ENCODE data around the gene BCO2. TPM values are rescaled to one million over a fixed set of nuclear protein-coding genes. Genes with fewer than 3 reads are reported as not detected.

Gene BCO2
- total and polyA plus RNA-seq, 9 donors, result 1.2 to 11.7 (median 4.2) TPM

- Histone ChIP-seq H3K27me3 (no peaks in the 10 kb centered on the region), H3K4me1 (ENCODE audit: insufficient read depth) (no peaks in the 10 kb centered on the region), H3K27ac (no peak overlapping the region), H3K9me3 (no peaks in the 10 kb centered on the region), H3K4me3 (no peak overlapping the region), H3K36me3 (no peaks in the 10 kb centered on the region)
- intact Hi-C loops (cut with DNase I), result no loop called here
- no peak for TF ChIP-seq CTCF (IDR thresholded peaks at IDR 0.05)
- no peak for DNase-seq
- WGBS, 3 donors, result 92 to 96% (median 96%) methylated on average over 4 of the region's 4 CpGs
These were observed 62.1 kb downstream of the BCO2 start for GRCh38 chr11:112237451-112237850.

GRCh38 chr11:112238041-112238440 lies 62.7 kb downstream of the BCO2 start:
- DNase-seq, result no peak
- 63 to 66% (median 64%) methylated on average over 3 of the region's 3 CpGs for WGBS, 3 donors
- Histone ChIP-seq H3K27me3 (no peaks in the 10 kb centered on the region), H3K4me1 (ENCODE audit: insufficient read depth) (no peaks in the 10 kb centered on the region), H3K4me3 (no peak overlapping the region), H3K27ac (no peak overlapping the region), H3K9me3 (no peaks in the 10 kb centered on the region), H3K36me3 (no peaks in the 10 kb centered on the region)
- intact Hi-C loops (cut with DNase I), result no loop called here
- TF ChIP-seq CTCF (IDR thresholded peaks at IDR 0.05), result no peak
- TF ChIP-seq EP300 (IDR thresholded peaks at IDR 0.05), result no peak
- TF ChIP-seq POLR2A (IDR thresholded peaks at IDR 0.05), result no peak

GRCh38 chr11:112241486-112241885 lies 66.2 kb downstream of the BCO2 start:
- Histone ChIP-seq H3K4me3 (no peak overlapping the region), H3K9me3 (no peaks in the 10 kb centered on the region), H3K27ac (no peak overlapping the region), H3K36me3 (no peaks in the 10 kb centered on the region), H3K27me3 (no peaks in the 10 kb centered on the region), H3K4me1 (ENCODE audit: insufficient read depth) (no peaks in the 10 kb centered on the region)
- DNase-seq, result no peak
- 25 to 48% (median 30%) methylated on average over 3 of the region's 3 CpGs for WGBS, 3 donors
- no peak for TF ChIP-seq EP300 (IDR thresholded peaks at IDR 0.05)
- no peak for TF ChIP-seq POLR2A (IDR thresholded peaks at IDR 0.05)
- no peak for TF ChIP-seq CTCF (IDR thresholded peaks at IDR 0.05)
- intact Hi-C loops (cut with DNase I), result no loop called here

GRCh38 chr11:112247201-112247600 lies 71.9 kb downstream of the BCO2 start:
- H3K27me3 ChIP-seq, result no peaks in the 10 kb centered on the region
- H3K4me3 ChIP-seq, result no peak overlapping the region
- intact Hi-C loops (cut with DNase I), result no loop called here
- H3K4me1 ChIP-seq (ENCODE audit: insufficient read depth), result peaks cover 2% of the 10 kb centered on the region
- no peaks in the 10 kb centered on the region for H3K9me3 ChIP-seq
- no peaks in the 10 kb centered on the region for H3K36me3 ChIP-seq
- H3K27ac ChIP-seq, result no peak overlapping the region
- TF ChIP-seq EP300 (IDR thresholded peaks at IDR 0.05), result no peak
- no peak for TF ChIP-seq CTCF (IDR thresholded peaks at IDR 0.05)
- no peak for TF ChIP-seq POLR2A (IDR thresholded peaks at IDR 0.05)
- 67 to 74% (median 69%) methylated on average over 4 of the region's 4 CpGs for WGBS, 3 donors
- DNase-seq, result no peak

GRCh38 chr11:112248201-112248600 lies 72.9 kb downstream of the BCO2 start:
- no peaks in the 10 kb centered on the region for H3K9me3 ChIP-seq
- intact Hi-C loops (cut with DNase I), result no loop called here
- 86 to 90% (median 86%) methylated on average over 2 of the region's 2 CpGs for WGBS, 3 donors
- no peaks in the 10 kb centered on the region for H3K27me3 ChIP-seq
- H3K4me3 ChIP-seq, result no peak overlapping the region
- H3K36me3 ChIP-seq, result no peaks in the 10 kb centered on the region
- no peak overlapping the region for H3K27ac ChIP-seq
- DNase-seq, result no peak
- H3K4me1 ChIP-seq (ENCODE audit: insufficient read depth), result peaks cover 2% of the 10 kb centered on the region
- TF ChIP-seq EP300 (IDR thresholded peaks at IDR 0.05), result no peak
- TF ChIP-seq POLR2A (IDR thresholded peaks at IDR 0.05), result no peak
- TF ChIP-seq CTCF (IDR thresholded peaks at IDR 0.05), result no peak

Data from ovary (tissue), 9 donors.